Activated CD8-positive, alpha-beta memory T cell treated with anti-CD3 and anti-CD28 coated beads, Interleukin-2, amount 50 U/mL, for 48 hours (primary cell): ENCODE data around the gene CTU2.
A peak's percentile ranks its signal among the peaks of the same experiment; 100 is the strongest.

ENCODE experiments used
- DNase-seq: peaks from one replicate; pipeline ENCODE4 v3.0.0-alpha.2; 2020

The CTU2 gene

DNA sequence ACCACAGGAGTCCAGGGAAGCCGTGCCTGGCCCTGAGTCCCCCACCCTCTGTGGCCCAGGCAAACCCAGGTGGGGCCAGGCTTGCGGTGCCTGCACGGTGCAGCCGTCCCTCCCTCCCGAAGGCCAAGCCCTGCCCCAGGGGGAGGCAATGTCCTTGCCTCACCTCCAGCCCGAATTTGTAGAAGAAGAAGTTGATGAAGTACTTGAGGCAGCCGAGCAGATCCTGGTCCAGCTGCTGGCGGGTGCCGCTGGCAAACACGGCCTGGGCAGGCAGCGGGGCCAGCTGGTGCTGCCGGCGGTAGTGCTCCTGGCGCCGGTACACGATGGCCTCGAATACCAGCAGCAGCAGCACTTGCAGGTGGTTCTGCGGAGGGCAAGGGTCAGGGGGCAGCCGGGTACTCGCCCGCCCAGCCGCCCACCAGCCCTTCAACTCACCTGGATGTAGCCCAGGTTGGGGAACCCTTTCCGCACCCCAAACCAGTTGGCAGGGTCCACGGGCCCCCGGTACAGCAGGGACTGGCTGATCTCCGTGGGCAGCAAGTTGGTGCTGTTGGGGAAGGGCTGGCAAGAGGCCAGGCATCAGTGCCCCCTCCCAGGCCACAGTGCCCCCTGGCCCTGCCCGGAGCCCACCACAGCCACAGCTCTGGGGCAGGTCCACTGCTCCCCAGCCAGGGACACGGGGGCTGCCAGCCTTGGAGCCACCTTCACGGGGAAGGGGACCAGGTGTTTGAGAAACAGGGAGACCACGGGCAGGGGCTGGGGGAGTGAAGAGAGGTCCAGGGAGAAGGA is 26.1 kb downstream of the CTU2 start:
- DNase-seq: no peak

DNA sequence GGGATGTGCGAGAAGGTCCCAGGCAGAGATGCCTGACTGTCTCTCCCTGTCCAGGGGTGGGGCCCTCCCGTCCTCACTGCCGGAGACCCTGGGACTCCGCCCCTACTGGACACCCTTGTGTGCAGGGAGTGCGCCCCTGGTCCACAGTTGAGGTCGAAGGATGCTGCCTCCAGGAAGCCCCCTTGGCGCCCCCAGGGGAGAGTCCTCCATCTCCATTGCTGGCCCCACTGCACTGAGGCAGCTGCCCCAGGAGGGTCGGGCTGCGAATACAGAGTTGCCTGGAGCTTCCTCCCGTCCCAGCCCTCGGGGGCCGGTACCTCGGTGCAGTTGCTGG is 26.6 kb downstream of the CTU2 start:
- no peak for DNase-seq

DNA sequence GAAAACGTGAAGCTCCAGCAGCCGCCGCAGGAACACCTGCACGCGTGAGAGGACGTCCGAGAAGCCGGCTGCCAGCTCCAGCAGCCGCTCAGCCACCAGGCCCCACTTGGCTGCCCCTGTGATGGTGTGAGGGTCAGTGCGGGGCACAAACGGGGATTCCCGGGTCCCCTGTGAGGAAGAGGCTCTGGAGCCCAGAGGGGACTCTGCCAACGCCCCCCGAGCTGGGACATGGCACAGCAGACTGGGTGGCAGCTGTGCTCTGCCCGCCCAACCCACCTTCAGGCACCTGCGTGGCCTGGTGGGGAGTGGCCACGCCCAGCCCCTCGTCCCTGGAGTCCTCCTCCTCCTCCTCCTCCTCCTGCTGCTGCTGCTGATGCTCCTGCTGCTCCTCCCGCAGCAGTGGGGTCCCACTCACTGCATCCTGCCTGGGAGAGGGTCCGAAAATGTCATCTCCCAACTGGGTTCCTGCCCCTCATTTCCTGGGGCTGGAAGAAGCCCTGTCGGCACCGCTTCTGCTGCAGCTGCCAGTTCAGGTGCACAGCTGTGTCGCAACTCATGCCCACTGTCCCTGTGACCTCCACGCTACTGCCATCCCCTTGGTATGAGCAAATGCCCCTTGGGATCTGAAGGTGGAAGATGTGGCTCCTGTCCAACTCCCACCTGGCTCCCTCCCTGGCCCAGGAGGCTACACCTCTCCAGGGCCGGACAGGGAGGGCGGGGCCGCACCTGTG is 27.5 kb downstream of the CTU2 start:
- DNase-seq: no peak

DNA sequence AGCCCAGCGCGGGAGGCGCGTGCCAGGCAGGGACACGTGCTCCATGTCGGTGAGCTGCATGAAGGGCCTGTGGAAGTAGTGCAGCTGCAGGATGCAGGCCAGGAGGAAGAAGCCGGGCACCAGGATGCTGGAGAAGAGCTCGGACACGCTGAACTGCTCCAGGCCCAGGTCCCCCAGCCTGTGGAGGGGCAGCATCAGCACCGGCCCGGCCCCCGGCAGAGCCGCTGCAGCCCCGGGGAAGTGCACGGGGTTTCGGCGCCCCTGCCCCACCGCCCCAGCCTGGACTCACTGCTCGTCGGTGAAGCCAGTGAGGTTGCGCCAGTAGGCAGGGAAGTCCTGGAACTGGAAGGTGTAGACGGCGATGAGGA is 28.0 kb downstream of the CTU2 start:
- DNase-seq: no peak

DNA sequence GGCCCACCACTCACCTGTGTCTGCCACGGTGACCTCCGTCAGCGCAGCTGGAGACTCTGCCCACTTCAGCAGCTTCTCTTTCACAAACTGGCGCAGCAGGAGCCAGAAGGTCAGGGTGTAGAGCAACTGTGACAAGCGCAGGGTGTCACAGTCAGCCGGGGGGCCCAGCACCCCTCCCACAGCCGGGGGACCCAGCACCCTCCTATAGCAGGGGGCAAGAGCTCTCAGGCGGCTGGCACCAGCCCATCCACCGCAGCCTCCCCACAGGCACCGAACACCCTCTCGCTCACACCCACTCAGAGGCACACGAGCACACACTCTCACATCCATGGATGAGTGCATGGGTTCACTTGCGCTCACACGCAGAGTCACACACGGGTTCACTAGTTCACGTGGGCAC is 28.8 kb downstream of the CTU2 start:
- no peak for DNase-seq

DNA sequence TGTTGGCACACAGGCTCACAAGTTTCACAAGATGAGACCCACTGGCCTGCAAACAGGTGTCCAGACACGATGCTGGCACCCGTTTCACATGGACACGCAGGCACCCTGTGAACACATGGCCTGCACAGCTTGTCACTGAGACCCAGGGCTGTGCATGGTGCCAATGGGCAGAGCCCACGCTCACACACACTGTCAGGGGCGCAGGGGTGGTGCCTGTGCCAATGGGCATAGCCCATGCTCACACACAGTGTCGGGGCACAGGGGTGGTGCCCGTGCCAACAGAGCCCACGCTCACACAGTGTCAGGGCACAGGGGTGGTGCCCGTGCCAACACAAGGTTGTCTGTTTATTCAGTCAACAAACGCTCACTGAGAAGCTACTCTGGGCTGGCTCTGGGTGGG is 29.3 kb downstream of the CTU2 start:
- no peak for DNase-seq

DNA sequence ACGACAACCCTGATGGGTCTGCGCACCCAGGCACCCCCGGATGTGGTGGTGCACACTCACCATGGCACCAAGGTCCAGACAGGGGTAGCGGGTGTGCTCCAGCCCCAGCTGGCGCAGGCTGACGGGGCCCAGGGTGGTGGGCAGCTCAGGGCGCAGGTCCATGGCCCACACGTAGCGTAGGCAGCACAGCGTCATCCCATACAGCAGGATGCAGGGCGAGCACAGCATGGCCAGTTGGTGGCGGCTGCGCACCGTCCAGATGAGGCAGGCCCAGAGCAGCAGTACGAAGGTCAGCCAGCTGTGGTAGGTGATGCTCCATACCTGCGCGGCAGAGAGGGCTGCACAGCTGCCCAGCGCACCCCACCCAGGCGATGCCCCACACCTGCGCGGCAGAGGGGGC is 29.8 kb downstream of the CTU2 start:
- DNase-seq: no peak

DNA sequence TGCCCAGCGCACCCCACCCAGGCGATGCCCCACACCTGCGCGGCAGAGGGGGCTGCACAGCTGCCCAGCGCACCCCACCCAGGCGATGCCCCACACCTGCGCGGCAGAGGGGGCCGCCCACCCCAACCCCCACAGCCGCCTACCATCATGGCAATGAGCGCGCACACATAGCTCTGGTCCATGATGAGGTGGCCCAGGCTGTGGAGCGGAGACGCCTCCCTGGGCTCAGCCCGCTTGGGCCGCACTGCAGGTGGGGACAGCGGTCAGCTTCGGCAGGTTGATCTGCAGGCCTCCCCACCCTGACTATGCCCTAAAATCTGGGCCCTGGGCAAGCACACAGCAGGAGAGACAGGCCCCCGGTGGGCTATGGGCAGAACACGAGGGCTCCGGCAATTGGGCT is 30.2 kb downstream of the CTU2 start:
- DNase-seq: no peak

DNA sequence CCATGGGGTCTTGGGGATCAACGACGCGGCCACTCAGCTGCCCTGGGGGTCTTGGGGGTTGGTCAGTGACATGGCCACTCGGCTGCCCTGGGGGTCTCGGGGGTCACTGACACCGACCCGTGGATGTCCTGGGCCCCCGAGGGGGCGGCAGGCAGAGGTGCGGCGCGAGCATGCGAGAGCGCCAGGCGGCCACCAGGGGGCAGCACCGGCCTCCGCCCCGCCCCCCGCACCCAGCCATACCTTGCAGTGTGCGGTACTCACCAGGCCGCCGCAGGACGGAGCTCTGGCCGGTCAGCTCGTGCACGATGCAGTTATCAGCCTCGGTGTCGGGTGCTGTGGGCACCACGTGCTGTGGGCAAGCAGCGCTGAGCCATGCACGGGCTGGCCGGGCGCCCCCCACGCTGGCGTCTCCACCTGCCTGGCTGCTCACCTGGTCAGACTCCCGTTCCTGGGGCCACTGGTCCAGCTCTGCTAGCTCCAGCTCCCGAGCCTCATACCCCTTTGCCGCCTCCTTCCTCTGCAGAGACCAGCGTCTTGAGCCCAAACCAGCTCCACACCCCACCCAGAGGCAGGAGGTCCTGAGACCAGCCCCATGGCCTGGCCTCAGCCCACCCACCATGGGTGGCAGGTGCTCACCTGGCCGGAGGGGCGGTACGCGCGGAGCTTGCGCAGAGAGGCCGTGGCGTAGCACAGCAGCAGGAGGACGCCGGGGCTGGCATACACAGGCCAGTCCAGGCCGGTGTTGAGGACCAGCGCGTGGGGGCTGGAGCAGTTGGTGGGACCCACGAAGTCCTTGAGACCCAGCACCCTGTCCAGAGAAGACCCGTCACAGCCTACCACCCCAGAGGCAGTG is 31.2 kb downstream of the CTU2 start:
- DNase-seq: peak; percentile 89

DNA sequence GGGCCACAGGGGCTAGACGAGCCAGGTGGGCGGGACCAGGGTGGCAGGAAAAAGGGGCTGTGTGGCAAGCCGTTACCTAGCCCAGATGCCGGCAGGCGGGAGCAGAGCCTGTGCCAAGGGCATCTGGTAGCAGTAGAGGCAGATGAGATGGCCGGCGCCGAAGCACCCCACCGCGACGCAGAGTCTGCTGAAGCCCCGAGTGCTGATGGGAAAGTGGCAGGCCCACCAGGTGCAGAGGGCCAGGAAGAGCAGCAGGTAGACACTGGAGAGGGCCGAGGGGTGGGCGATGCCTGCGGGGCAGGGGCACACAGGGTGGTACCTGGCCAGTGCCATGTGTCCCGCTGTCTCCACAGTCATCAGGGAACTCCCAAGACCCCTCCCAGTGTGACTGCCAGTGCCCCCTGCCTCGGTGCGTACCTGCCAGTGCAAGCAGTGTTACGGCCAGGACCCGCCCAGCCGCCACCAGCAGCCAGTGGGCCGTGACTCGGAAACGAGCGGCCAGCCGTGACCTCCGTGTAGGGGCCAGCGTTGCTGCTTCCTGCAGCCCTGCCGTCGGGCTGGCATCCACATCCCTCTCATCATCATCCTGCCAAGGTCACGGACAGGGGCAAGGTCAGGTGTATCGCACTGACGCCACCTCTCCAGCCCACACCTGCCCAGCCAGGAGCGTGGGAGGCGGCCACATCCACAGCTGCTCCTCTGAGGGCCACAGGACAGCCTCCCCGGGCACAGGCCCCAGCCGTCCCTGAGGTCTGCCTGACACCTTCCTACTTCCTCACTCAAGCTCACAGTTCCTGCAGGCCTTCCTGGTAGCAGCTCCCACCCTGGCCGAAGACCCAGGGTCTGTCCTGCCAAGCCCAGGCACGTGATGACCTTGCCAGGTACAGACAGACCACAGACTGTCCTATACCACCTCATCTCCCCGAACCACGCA is 32.1 kb downstream of the CTU2 start:
- DNase-seq: no peak

DNA sequence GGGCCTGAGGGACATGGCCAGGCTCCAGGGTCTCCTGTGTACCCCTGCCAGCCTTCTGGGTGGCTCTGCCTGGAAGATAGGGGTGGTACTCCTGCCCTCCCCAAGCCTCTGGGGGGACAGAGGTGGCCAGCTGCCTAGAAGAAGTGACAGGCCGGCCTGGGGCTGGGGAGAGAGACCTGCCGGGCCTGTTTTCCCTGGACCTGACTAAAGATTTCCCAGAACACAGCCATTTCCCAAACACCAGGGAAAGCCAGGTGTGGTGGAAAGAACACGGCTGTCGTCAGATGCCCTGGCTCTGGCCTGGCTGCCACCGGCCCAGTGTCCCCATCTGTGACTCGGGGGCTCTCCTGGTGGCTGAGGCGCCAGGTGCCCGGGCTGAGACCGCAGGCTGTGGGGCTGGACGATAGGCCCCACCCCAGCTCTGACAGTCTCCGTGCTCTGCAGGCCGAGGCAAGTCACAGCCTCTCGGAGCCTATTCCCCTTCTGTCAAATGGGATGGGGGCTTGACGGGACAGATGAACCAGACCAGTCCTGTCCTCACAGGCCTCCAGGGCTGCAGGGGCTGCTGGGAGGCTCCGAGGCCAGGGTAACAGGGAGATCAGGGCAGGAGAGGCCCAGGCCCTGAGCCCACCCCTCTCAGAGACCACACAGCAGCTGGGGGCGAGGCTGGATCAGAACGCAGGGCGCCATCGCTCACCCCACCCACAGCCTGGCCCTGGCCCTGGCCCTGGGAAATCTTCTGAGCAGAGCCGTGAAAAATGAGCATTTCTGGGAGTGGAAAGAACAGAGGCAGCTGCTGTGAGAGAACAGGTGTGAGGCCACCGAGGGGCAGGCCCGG is 33.1 kb downstream of the CTU2 start:
- no peak for DNase-seq

DNA sequence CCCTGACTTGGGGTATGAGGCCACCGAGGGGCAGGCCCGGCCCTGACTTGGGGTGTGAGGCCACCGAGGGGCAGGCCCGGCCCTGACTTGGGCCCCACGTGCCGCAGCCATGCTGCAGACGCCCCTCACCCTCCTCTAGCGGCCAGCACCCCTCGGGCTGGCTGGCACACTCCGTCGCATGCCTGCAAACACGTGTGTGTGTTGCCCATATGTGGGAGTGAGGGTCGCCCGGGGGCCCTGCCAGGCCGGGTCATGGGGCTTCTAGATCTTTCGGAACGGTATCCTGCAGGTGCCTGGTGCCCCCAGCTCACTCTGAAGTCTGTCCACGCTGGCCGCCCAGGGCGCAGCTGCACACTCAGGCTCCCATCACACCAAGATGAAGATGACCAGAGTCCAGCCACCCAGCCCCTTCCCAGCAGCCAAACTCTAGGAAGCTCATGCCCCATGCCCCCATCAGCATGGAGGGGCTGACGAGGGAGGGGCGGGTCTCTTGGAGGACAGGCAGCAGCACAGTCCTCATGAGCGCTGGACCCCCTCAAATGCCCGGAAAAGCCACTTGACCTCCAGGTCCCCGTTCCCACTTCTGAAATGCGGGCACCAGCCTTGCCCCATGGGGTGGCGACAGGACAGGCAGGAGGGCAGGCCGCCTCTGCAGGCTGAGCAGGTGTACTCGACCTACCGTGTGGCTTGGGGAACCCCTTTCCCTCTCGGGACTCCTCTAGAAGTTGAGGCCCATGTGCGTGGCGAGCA is 33.8 kb downstream of the CTU2 start:
- DNase-seq: no peak

DNA sequence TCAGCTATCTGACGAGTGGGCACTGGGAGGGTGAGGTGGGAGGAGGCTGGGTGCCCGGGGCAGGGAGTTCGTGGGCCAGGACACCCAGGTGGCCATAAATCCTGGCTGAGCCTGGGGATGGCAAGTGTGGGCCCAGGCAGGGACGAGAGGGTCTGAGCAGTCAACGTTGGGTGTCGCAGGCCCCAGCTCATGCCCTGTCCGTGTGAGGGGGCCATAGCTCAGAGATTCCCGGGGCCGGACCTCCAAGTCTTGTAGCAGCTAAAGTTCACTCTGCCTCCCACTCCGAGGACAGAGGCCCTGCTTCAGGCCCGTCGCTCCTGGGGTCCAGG is 34.4 kb downstream of the CTU2 start:
- DNase-seq: no peak

DNA sequence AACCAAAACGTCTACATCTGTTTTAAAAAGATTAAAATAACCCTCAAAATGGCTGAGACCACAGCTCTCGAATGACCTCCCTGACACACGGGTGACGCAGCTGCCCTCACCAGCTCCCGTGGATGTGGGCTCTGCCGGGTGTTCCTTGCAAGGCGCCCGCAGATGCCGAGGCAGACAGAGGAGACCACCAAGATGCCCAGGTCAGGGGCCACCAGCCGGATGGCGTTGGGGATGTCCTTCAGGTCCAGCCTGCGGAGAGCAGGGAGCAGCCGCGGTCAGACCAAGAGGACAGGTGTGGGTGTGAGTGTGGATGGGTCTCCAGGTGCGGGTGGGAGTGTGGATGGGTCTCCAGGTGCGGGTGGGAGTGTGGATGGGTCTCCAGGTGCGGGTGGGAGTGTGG is 35.1 kb downstream of the CTU2 start:
- DNase-seq: no peak

DNA sequence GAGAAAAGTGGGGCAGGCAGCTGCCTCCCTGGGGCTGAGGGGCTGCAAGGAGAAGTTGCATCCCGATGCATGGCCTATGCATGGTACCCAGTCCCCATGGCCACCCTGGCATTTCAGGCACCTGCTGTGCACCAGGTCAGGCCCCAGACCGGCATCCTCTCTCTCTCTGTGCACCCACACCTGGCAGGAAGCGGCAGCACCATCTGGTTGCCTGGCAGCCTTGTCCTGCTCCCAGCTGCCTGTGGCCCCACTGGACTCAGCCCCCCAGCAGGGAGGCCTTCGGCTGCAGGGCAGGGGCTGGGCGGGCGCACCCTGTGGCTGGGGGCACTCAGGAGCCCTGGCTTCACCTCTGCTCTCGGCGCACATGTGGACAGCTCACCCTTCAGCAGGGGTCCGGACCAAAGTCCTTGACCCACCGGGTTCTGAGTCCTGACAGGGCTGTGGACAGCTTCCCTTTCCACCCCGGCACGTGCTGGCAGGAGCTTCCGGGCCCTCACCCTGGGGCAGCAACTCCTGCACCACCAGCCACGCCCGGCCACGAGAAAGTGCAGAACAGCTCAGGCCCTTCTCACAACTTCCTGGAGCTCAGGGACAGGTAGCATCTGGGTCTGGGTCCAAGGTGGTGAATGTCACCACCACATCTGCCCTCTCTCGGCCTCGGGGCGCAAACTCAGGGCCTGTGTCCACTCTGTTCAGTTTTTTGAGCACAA is 36.7 kb downstream of the CTU2 start:
- DNase-seq: no peak

DNA sequence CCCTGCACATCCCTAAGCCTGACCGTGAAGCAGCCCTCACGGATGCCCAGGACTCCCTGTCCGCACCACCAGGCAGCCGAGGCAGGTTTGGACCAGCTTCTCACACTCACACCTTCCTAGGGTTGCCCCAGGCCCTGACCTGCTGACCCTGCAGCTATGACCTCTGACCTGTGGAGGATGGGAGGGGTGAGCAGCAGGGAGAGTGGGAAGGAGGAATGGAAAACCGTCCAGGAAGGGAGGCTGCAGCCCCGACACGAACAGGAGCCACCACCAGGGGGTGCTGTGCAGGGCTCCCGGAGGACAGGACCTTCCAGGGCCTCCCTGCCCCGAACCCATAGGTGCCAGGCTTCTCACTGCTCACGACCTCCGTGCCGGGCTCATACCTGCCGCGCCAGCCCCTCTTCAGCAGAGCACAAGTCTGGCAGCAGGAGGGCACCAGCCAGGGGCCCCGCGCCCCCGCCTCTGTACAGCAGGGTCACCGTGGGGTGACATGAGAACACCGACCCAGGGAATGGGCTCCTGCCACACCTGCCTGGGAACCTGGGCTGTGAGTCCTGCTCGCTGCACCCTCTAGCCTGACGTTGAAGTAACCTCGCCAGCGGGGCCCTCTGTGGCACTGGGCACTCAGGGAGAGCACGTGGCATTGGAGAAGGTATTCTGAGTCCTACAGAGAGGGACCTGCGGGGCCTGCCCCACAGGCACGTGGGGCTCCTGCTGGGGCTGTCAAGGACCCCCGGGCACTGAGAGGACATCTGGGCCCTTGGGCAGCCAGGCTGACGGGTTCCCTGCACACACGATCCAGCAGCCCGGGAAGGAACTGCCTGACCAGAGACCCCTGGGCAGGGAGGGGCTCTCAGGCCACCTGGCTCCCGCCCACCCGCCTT is 37.6 kb downstream of the CTU2 start:
- peak; percentile 91 for DNase-seq

DNA sequence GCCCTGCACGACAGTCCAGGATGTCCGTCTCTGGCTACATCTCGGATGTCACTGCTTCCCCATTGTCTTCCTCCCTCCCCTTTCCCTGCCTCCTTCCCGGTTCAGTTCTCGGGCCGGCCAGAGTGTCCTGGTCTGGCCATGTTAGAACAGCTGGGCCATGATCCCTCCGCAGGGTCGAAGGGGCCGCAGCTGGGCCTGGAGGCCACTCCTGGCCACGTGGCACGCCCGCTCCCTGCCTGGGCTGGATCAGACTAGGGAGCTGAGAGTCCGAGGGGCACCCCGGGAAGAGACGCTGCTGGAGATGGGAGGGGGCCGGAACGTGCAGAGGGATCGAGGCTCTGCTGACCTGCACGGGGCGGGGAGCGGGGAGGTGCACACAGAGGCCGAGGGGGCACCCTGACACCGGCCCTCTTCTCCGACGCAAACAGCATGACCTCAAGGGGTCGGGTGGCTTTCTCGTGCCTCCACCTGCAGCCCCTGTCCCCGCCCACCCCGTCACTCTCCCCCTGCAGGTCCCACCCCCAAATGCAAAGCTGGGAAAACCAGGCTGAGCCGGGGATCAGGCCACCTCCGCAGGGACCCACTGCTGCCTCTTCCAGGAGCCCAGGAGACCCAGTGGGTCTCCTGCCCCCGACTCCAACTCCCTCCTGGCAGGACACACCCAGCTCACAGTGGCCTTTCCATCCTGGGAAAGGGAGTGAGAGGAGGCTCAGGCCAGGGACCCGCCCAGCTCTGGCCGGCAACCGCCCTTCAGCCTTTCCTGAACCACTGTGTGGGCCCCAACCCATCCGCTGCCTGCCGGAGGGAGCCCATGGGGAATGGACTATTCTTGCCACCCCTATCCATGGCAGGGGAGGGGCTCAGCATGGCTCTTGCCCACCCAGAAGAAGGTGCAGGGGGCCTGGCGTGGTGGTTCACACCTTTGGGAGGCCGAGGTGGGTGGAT is 38.5 kb downstream of the CTU2 start:
- no peak for DNase-seq

DNA sequence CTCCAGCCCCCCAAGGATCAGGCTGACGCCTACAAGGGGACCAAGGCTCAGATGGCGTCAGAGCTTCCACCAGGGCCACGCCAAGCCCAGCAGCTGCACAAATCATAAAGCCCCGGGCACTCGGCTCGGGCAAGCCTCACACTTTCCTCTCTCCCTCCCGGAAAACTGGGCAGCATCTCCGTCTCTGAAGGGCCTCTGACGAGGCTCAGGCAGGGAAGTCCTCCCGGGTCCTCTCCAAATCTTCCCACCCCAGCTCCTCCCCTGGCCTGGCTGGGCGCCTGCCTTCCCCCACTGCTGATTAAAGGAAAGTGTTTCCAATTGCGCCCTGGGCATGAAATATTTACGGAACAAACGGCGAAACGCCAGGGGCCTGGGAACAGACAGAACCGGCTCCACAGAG is 40.2 kb downstream of the CTU2 start:
- DNase-seq: no peak
